HepG2 (cell line): Measurements from ENCODE around the gene COA1. TPM values are rescaled to one million over a fixed set of nuclear protein-coding genes. Genes with fewer than 3 reads are reported as not detected.

ENCODE experiments used
- ATAC-seq: fragments of 200-7000 bp; cut with Tn5 transposase; 3 replicates; pipeline ENCODE4 v1.9.1; 2020; ENCODE audit warnings: mild to moderate bottlenecking, moderate library complexity
- BruUV-seq: library from RNA; stranded (reverse); fragments of 400-500 nt; replicated peaks from 2 replicates; lab custom pipeline; 2021; lab: Mats Ljungman, UMichigan
- CTCF ChIA-PET: fragments of 300-600 bp; formaldehyde crosslinking; extraction: SDS; loops from one replicate; lab custom pipeline; 2021; ENCODE audit warnings: low total read pairs, inconsistent platforms, low intra/inter-chr PET ratio; lab: Yijun Ruan, JAX
- POLR2A ChIA-PET: fragments of 350-600 bp; sonication (Branson Sonifier 250); formaldehyde crosslinking; loops from one replicate; lab custom pipeline; 2020; ENCODE audit warnings: antibody characterized with exemption, inconsistent platforms; lab: Yijun Ruan, JAX
- DNase-seq: peaks from one replicate; pipeline ENCODE4 v3.0.0-alpha.2; 2015; ENCODE audit warnings: low spot score
- FAIRE-seq: peaks from 3 replicates; lab custom pipeline; 2011; peaks lifted over from hg19 to GRCh38; lab: Jason Lieb, UNC
- H2AFZ ChIP-seq: one replicate; pipeline ENCODE4 v1.6.1; 2011; ENCODE audit warnings: low read length, inconsistent platforms
- H3K27ac ChIP-seq: fragments of 300-600 bp; 3 replicates; pipeline ENCODE4 v1.8.0; 2011; ENCODE audit warnings: mixed run types, mild to moderate bottlenecking, mixed read lengths, low read length, inconsistent platforms; ENCODE audit not compliant: insufficient read depth; ENCODE audit errors: extremely low read length
- H3K27me3 ChIP-seq, 2 experiments: fragments of 200-600 bp in 1 of 2; 2 replicates in 1 of 2; 3 replicates in 1 of 2; pipeline versions ENCODE4 v1.6.0 to v1.8.0; 2011; ENCODE audit warnings: low read length in 2 of 2, mild to moderate bottlenecking in 2 of 2, moderate library complexity in 2 of 2, inconsistent platforms in 1 of 2; ENCODE audit not compliant: insufficient read depth in 2 of 2, control insufficient read depth in 1 of 2
- H3K36me3 ChIP-seq, 2 experiments: fragments of 200-600 bp in 1 of 2; replicated peaks in 1 of 2; 2 replicates in 1 of 2; 3 replicates in 1 of 2; pipeline versions ENCODE4 v1.5.1 to v1.8.0; 2011; ENCODE audit warnings: low read length in 2 of 2, inconsistent platforms in 1 of 2; ENCODE audit not compliant: insufficient read depth in 2 of 2, control insufficient read depth in 1 of 2
- H3K4me1 ChIP-seq: 2 replicates; pipeline ENCODE4 v1.5.1; 2012; ENCODE audit warnings: low read length, inconsistent platforms; ENCODE audit not compliant: insufficient read depth
- H3K4me2 ChIP-seq: 2 replicates; pipeline ENCODE4 v1.6.0; 2011; ENCODE audit warnings: low read depth, low read length, inconsistent platforms
- H3K4me3 ChIP-seq, 3 experiments: fragments of 200-600 bp in 1 of 3; sonication (generic), shearing (Covaris generic) in 1 of 3; replicated peaks in 1 of 3; 2 replicates each; pipeline ENCODE4 v1.5.1; 2011 to 2016; ENCODE audit warnings: low read length in 3 of 3, inconsistent platforms in 2 of 3, low read depth in 2 of 3, mild to moderate bottlenecking in 2 of 3, control low read depth in 1 of 3, mixed read lengths in 1 of 3; ENCODE audit not compliant: insufficient read depth in 1 of 3
- H3K79me2 ChIP-seq: one replicate; pipeline ENCODE4 v1.6.1; 2011; ENCODE audit warnings: low read length, inconsistent platforms; ENCODE audit not compliant: insufficient read depth
- H3K9ac ChIP-seq: 2 replicates; pipeline ENCODE4 v1.6.0; 2011; ENCODE audit warnings: mild to moderate bottlenecking, low read depth, low read length, inconsistent platforms; ENCODE audit not compliant: insufficient read depth
- H3K9me3 ChIP-seq: 2 replicates; pipeline ENCODE4 v1.5.1; 2012; ENCODE audit warnings: mild to moderate bottlenecking, low read length
- H4K20me1 ChIP-seq: 2 replicates; pipeline ENCODE4 v1.6.0; 2011; ENCODE audit warnings: inconsistent platforms, mild to moderate bottlenecking, low read length, moderate library complexity; ENCODE audit not compliant: insufficient read depth
- EEA1 ChIP-seq: sonication (generic); formaldehyde crosslinking; IDR thresholded peaks from 2 replicates; pipeline ENCODE4 v1.5.1; 2020; ENCODE audit warnings: mild to moderate bottlenecking, missing genetic modification reagents, borderline replicate concordance
- GPN1 ChIP-seq: sonication (generic); formaldehyde crosslinking; IDR thresholded peaks from 2 replicates; pipeline ENCODE4 v1.5.1; 2020; ENCODE audit warnings: missing genetic modification reagents, borderline replicate concordance
- KDM1A ChIP-seq: IDR thresholded peaks from 2 replicates; pipeline ENCODE4 v1.6.1; 2016; ENCODE audit warnings: missing compliant biosample characterization
- RBM22 ChIP-seq: fragments of 200-400 bp; formaldehyde crosslinking; optimal IDR thresholded peaks from 2 replicates; pipeline ENCODE3; 2017; ENCODE audit warnings: mild to moderate bottlenecking, low read length, moderate library complexity
- SETDB1 ChIP-seq: sonication (generic); formaldehyde crosslinking; IDR thresholded peaks from 2 replicates; pipeline ENCODE4 v1.5.1; 2020; ENCODE audit warnings: missing genetic modification reagents, mild to moderate bottlenecking, borderline replicate concordance
- ZNF281 ChIP-seq: sonication (generic); formaldehyde crosslinking; IDR thresholded peaks from 2 replicates; pipeline ENCODE4 v1.4.0; 2020; ENCODE audit warnings: missing genetic modification reagents, borderline replicate concordance
- ZNF552 ChIP-seq: sonication (generic); formaldehyde crosslinking; IDR thresholded peaks from 2 replicates; pipeline ENCODE4 v1.9.0; 2022; ENCODE audit warnings: missing genetic modification reagents, mild to moderate bottlenecking, borderline replicate concordance
- WGBS: methylation state at CpG from one replicate; pipeline ENCODE4 v1.1.6; 2017; ENCODE audit warnings: low lambda C conversion rate; 5-methylcytosine and 5-hydroxymethylcytosine counted together
- in situ Hi-C: cut with HindIII; loops from 2 replicates; pipeline ENCODE4 v1.10.0; 2017; ENCODE audit warnings: low pct_unique_long_range_greater_than_20kb; ENCODE audit not compliant: extremely low pct_ligation_motif_present
- intact Hi-C: fragments of 100-400 bp; cut with micrococcal nuclease; formaldehyde crosslinking; loops from one replicate; pipeline ENCODE4 v1.10.0; 2022; ENCODE audit not compliant: unreplicated experiment
- polyA plus RNA-seq, 8 experiments: library from polyadenylated mRNA; depleted of rRNA in 3 of 8; stranded (reverse) in 7 of 8; unstranded in 1 of 8; fragments of >200 nt; fragmentation: Illumina TruSeq in 4 of 8; extraction: Trizol in 4 of 8; gene quantifications; 2 replicates each; pipeline versions ENCODE4 v1.2.1 to v1.2.3, GENCODE V29; 2011 to 2016; ENCODE audit warnings: low read depth in 4 of 8, missing spikeins in 1 of 8, mixed read lengths in 1 of 8; ENCODE audit not compliant: insufficient read depth in 1 of 8
- total RNA-seq, 5 experiments: library from RNA; depleted of rRNA; stranded (reverse); fragments of >200 nt; fragmentation: Illumina TruSeq; extraction: Trizol; gene quantifications; 2 replicates each; pipeline ENCODE4 v1.2.3, GENCODE V29; 2016; ENCODE audit warnings: low read depth in 1 of 5

The COA1 gene
- total and polyA plus RNA-seq, 2 of the 13 experiments (the other 11 are each of a cell fraction or from before 2014, with no cell fraction given) = 33.2 to 65.7 TPM

GRCh38 chr7:43634384-43634783 lies 94.9 kb downstream of the COA1 start:
- H3K4me1 ChIP-seq = peaks cover 42% of the 10 kb centered on the region
- H3K9me3 ChIP-seq = no peaks in the 10 kb centered on the region
- intact Hi-C loops = no loop called here
- H3K27ac ChIP-seq = no peak overlapping the region
- BruUV-seq = no TSS peak
- peaks cover 15 to 40% of the 10 kb centered on the region in 2 experiments for H3K36me3 ChIP-seq
- no peaks in the 10 kb centered on the region for H3K27me3 ChIP-seq
- no peak overlapping the region for H3K4me3 ChIP-seq
- FAIRE-seq (no peak), ATAC-seq (no peak), DNase-seq (no peak)
- in situ Hi-C loops = no loop called here
- no peak overlapping the region for H3K4me2 ChIP-seq
- ChIA-PET CTCF (no interaction called here), POLR2A (no interaction called here)
- no peak overlapping the region for H3K9ac ChIP-seq
- peak; percentile 89 for TF ChIP-seq RBM22
- TF ChIP-seq ZNF281 = no peak
- no peaks in the 10 kb centered on the region for H4K20me1 ChIP-seq
- no peaks in the 10 kb centered on the region for H3K79me2 ChIP-seq
- no peak overlapping the region for H2AFZ ChIP-seq
- 100% methylated on average over 1 of the region's 2 CpGs for WGBS

GRCh38 chr7:43632746-43633145 lies 96.6 kb downstream of the COA1 start:
- no TSS peak for BruUV-seq
- no peak overlapping the region for H3K4me2 ChIP-seq
- POLR2A ChIA-PET = no interaction called here
- no peak overlapping the region for H3K4me3 ChIP-seq
- WGBS = 89% methylated on average over 4 of the region's 4 CpGs
- H3K27ac ChIP-seq = no peak overlapping the region
- ATAC-seq (no peak), FAIRE-seq (no peak), DNase-seq (no peak)
- peaks cover 15 to 40% of the 10 kb centered on the region in 2 experiments for H3K36me3 ChIP-seq
- H3K4me1 ChIP-seq = peaks cover 26% of the 10 kb centered on the region
- no peaks in the 10 kb centered on the region for H4K20me1 ChIP-seq
- in situ Hi-C loops (no loop called here), intact Hi-C loops (no loop called here)
- TF ChIP-seq SETDB1 (CRISPR knock-in tag) = no peak
- no peak for TF ChIP-seq GPN1
- no peak for TF ChIP-seq EEA1 (CRISPR knock-in tag)
- no peak for TF ChIP-seq KDM1A
- TF ChIP-seq ZNF552 (CRISPR knock-in tag) = no peak
- TF ChIP-seq, all 625 proteins: peak for 0
- H3K9ac ChIP-seq = no peak overlapping the region
- H3K27me3 ChIP-seq = no peaks in the 10 kb centered on the region
- no peaks in the 10 kb centered on the region for H3K9me3 ChIP-seq
- CTCF ChIA-PET = no interaction called here
- H3K79me2 ChIP-seq = no peaks in the 10 kb centered on the region
- H2AFZ ChIP-seq = no peak overlapping the region
